HG03457 (cell line): ENCODE data around the gene SLC29A3.

Source experiments
- ATAC-seq: cut with Tn5 transposase; IDR thresholded peaks from one replicate; pipeline ENCODE4 v1.9.1; 2021; ENCODE audit warnings: moderate number of reproducible peaks; ENCODE audit not compliant: unreplicated experiment

The SLC29A3 gene

GRCh38 chr10:71389768-71390460, 70.9 kb downstream of the SLC29A3 start:
- no peak for ATAC-seq

- no peak for ATAC-seq
Observed at GRCh38 chr10:71390461-71390835, 71.4 kb downstream of the SLC29A3 start.

- no peak for ATAC-seq
Observed at GRCh38 chr10:71390921-71391690, 72.0 kb downstream of the SLC29A3 start.

GRCh38 chr10:71391701-71392100, 72.6 kb downstream of the SLC29A3 start:
- no peak for ATAC-seq

GRCh38 chr10:71392292-71392691, 73.2 kb downstream of the SLC29A3 start:
- no peak for ATAC-seq

GRCh38 chr10:71392791-71393781, 74.0 kb downstream of the SLC29A3 start:
- ATAC-seq: no peak

- no peak for ATAC-seq
Observed at GRCh38 chr10:71393841-71394475, 74.9 kb downstream of the SLC29A3 start.

- no peak for ATAC-seq
Observed at GRCh38 chr10:71394926-71395562, 76.0 kb downstream of the SLC29A3 start.

GRCh38 chr10:71395621-71396020, 76.6 kb downstream of the SLC29A3 start:
- no peak for ATAC-seq

- ATAC-seq: no peak
Observed at GRCh38 chr10:71396084-71396710, 77.1 kb downstream of the SLC29A3 start.

- no peak for ATAC-seq
Observed at GRCh38 chr10:71396711-71397295, 77.7 kb downstream of the SLC29A3 start, which contains the start of gene CDH23. Gene CDH23, plus strand, starts transcription at chr10:71396920. Its CDS starts 42,912 bp downstream, at chr10:71439832.

- no peak for ATAC-seq
Observed at GRCh38 chr10:71397296-71398212, 78.5 kb downstream of the SLC29A3 start.

- no peak for ATAC-seq
Observed at GRCh38 chr10:71398976-71399375, 79.9 kb downstream of the SLC29A3 start.

- ATAC-seq: no peak
Observed at GRCh38 chr10:71399946-71400345, 80.9 kb downstream of the SLC29A3 start.

- ATAC-seq: no peak
Observed at GRCh38 chr10:71401056-71401455, 82.0 kb downstream of the SLC29A3 start.

GRCh38 chr10:71402005-71402404, 82.9 kb downstream of the SLC29A3 start:
- ATAC-seq: no peak

- ATAC-seq: no peak
Observed at GRCh38 chr10:71404503-71405295, 85.6 kb downstream of the SLC29A3 start.
